ENCODE measurements around the gene C12orf43.

The C12orf43 gene

GRCh38 chr12:120999191-121000120 lies 16.8 kb downstream of the C12orf43 start:
- no peak for DNase-seq (ENCODE audit: low spot score)

DNA sequence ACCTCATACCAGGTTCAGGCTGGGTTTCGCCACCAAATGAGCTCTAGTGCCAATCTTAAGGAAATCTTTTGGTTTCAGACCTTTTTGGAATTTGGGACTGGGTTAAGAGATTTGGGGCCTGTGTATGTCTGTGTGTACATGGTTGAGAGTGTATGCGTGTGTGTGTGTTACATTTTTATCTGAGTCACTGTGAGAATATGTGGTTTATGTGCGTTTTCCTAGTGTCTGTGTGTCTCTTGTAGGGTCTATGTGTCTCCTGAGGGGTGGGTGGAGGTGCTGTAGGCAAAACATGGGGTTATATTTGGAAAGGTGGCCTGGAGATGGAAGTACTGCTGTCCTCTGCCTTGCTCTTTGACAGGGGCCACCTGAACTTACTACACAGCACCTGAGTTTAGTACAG lies 17.9 kb downstream of the C12orf43 start:
- DNase-seq (ENCODE audit: low spot score), result no peak

DNA sequence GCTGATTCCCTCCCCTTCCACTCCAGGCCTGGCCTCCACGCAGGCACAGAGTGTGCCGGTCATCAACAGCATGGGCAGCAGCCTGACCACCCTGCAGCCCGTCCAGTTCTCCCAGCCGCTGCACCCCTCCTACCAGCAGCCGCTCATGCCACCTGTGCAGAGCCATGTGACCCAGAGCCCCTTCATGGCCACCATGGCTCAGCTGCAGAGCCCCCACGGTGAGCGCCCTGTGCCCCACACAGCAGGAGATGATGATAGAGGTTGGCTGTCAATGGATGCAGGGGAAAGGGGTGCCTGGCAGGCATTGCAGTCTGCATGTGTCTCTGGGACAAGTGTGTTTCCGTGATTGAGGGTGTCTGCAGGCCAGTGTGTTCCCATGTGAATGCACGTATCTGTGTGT lies 18.8 kb downstream of the C12orf43 start:
- no peak for DNase-seq (ENCODE audit: low spot score)

GRCh38 chr12:120996133-120996746 lies 20.0 kb downstream of the C12orf43 start:
- DNase-seq (ENCODE audit: low spot score), result no peak

DNA sequence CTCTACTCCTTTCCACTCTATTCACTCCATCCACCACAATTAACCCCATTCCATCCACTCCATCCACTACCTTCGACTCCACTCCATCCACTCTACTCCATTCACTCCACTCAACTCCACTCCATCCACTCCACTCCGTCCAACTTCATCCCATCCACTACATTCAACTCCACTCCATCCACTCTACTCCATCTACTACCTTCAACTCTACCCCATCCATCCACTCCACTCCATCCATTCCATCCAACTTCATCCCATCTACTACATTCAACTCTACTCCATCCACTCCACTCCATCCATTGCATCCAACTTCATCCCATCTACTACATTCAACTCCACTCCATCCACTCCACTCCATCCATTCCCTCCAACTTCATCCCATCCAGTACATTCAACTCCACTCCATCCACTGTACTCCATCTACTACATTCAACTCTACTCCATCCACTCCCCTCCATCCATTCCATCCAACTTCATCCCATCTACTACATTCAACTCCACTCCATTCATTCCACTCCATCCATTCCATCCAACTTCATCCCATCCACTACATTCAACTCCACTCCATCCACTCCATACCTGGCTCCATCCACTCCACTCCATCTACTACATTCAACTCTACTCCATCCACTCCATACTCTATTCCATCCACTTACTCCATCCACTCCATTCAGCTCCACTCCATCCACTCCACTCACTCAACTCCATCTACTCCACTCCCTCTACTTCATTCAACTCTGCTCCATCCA lies 21.5 kb downstream of the C12orf43 start:
- DNase-seq (ENCODE audit: low spot score), result no peak

GRCh38 chr12:120994059-120994458 lies 22.2 kb downstream of the C12orf43 start:
- no peak for DNase-seq (ENCODE audit: low spot score)

DNA sequence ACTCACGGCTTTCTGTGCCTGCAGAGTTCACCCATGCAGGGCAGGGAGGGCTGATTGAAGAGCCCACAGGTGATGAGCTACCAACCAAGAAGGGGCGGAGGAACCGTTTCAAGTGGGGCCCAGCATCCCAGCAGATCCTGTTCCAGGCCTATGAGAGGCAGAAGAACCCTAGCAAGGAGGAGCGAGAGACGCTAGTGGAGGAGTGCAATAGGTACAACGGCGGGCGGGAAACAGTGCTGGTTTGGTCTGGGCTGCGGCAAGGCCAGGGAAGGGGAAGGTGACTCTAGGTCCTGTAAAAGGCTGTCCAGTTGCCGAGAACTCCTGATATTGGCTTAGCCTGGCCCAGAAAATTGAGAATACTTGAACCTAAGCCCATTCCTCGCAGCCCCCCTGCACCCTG lies 22.8 kb downstream of the C12orf43 start:
- DNase-seq (ENCODE audit: low spot score), result no peak

DNA sequence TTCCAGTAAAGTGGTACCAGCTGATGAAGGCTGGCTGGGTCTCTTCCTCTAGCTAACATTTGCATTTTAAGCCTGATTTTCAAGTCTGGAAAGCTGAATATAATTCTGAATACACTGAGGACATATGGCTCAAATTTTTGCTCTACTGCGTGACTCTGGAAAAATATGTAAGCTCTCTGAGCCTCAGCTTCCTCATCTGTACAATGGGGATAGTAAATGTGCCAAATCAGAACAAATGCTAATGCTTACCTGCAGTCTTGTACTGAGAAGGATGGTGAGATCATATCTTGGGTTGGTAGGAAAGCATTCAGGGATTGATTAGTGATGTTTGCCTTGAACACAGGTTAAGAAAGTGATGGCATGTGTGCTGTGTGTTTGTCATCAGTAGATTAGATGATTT lies 23.3 kb downstream of the C12orf43 start:
- no peak for DNase-seq (ENCODE audit: low spot score)

DNA sequence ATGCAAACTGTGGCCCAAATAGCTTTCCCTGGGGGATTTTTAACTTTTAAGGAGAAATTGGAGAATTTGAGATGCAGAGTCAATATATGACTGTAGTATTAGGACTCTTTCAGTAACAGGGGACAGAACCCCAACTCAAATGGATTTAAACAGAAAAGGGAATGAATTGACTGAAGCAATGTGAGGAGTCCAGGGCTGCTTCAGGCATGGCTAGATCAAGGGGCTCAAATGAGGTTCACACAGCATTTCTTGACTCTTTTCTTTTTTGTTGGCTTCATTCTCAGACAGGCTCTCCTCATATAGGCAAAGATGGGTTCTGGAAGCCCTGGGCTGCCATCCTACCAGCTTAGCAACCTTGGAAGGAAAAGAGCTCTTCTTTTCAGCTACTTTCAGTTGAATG lies 24.3 kb downstream of the C12orf43 start:
- DNase-seq (ENCODE audit: low spot score), result no peak

DNA sequence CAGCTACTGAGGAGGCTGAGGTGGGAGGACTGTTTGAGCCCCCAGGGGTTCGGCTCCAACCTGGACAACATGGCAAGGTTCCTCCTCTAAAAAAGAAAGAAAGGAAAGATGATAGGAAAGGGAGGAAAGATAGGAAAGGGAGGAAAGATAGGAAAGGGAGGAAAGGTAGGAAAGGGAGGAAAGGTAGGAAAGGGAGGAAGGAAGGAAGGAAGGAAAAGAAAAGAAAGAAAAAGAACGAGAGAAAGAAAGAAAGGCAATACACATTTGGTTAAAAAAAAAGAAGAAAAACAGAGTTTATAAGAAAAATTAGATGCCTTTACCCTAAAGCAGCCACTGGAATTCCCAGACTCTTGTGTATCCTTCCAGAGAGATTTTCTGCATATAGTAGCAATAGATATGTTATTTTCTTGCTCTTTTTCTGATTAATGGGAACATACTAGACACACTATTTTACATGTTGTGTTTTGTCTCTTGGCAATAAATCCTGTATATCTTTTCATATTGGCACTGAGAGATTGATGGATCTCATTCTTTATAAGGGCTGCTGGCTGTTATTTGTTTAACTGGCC lies 25.7 kb downstream of the C12orf43 start:
- no peak for DNase-seq (ENCODE audit: low spot score)

DNA sequence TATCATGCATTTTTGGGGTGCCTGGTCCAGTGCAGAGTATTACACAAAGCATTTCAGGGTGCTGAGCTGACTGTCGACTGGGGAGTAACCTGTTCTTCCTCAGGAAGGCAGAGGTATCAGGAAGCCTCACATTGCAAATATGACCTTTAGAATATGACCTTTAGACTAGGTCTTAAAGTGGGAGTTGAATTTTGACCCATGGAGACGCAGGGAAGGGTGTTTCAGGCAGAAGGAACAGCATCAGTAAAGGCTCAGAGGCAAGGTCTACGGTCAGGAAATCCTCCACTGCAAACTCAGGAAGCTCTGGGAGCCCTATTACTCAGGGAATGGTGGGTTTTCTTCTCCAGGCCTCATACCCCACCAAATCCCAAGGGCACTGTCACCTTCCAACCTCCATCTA lies 26.6 kb downstream of the C12orf43 start:
- no peak for DNase-seq (ENCODE audit: low spot score)

DNA sequence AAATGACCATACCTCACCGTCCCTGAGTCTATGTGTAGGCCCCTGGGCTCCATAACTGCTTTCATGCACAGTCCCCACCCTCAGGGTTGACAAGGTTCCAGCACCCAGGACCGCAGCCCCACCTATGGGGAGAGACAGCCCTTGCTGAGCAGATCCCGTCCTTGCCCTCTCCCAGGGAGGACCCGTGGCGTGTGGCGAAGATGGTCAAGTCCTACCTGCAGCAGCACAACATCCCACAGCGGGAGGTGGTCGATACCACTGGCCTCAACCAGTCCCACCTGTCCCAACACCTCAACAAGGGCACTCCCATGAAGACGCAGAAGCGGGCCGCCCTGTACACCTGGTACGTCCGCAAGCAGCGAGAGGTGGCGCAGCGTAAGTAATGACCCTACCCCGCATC lies 27.6 kb downstream of the C12orf43 start:
- DNase-seq (ENCODE audit: low spot score), result no peak

- no peak for DNase-seq (ENCODE audit: low spot score)
Measured at GRCh38 chr12:120988234-120988633, 28.1 kb downstream of the C12orf43 start.

GRCh38 chr12:120984351-120984898 lies 31.9 kb downstream of the C12orf43 start:
- no peak for DNase-seq (ENCODE audit: low spot score)

DNA sequence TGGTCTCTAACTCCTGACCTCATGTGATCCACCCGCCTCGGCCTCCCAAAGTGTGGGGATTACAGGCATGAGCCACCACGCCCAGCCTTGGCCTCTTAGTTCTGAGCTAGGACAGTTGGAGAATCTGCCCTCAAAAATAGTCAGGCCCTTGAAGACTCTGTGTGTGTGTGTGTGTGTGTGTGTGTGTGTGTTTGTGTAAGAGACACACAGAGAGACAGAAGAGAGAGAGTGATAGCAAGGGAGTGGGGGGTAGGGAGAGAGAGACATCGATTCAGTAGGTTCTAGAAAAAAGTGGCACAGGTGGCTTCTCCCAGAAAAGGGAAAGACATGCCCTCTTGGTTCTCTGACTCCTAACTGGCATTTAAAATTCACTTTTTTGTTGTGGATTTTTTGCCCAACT lies 32.5 kb downstream of the C12orf43 start:
- DNase-seq (ENCODE audit: low spot score), result no peak

GRCh38 chr12:120982659-120983058 lies 33.6 kb downstream of the C12orf43 start:
- no peak for DNase-seq (ENCODE audit: low spot score)

- no peak for DNase-seq (ENCODE audit: low spot score)
Measured at GRCh38 chr12:120981407-120981941, 34.8 kb downstream of the C12orf43 start.

DNA sequence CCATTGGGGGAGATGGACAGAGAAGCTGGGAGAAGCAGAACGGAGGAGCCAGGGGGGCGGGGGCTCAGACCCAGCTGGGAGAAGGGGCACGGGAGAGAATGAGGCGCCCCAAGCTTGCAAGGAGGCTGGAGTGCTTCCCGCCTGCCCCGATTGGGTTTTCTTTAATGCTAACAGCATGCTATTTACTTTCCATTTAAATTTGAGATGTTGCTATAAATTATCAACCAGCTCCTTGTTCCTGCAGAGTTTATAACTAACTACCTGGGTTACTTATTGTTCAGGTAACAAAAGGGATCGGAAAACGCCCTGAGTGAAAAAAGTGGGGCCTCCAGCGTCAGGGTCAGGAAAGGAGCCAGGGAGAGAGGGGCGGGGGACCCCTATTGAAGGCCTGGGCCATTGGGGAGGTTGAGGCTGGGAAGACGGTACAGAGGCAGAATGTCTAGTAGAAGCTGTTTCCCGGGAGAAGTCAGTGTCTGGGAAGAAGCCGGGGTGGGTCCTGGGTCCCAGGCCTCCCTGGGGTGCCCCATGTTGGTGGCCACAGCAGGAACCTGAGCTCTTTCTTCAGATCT lies 35.4 kb downstream of the C12orf43 start:
- DNase-seq (ENCODE audit: low spot score), result no peak

GRCh38 chr12:120979862-120980696 lies 36.2 kb downstream of the C12orf43 start:
- no peak for DNase-seq (ENCODE audit: low spot score)

DNA sequence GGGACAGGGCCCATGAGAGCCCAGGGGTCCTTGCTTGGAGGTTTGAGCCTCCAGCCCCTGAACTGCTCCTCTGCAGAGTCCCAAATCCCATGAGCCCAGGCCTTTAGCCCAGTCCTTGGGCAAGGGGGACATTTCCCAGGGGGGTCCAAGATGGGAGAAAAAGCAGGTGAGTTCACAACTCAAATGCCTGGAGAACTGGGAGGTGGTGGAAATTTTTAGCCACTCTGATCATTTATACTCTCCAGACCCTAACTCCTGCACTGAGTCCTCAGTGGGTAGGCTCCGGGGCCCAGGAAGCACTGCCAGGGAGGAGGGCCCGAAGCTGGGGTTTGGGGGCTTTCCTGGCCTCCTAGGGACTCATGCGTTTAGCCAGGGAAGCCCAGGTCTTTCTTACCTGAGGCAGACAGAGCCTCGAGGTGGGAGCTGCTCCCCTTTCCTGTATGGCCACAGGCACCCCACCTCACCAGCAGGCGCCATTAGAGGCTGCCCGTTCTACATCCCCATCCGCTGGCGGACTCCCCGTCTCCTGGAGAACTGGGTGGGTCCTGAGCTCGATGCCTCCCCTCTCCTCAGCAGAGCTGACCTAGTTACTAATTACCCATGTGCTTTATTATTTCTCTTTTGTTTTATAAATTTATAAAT lies 36.9 kb downstream of the C12orf43 start:
- no peak for DNase-seq (ENCODE audit: low spot score)

Data from NAMALWA (cell line).